SK-N-MC (cell line): ENCODE results near the gene PLXNA4.

Experiments
- DNase-seq: peaks from one replicate; pipeline ENCODE4 v3.0.0-alpha.2; 2011; ENCODE audit warnings: low read depth, low spot score
- H3K27ac ChIP-seq: fragments of 200-600 bp; sonication (generic); 2 replicates; pipeline ENCODE4 v1.5.1; 2016; ENCODE audit warnings: mixed run types
- H3K36me3 ChIP-seq: fragments of 200-600 bp; sonication (generic); 2 replicates; pipeline ENCODE4 v1.6.1; 2017; ENCODE audit warnings: antibody characterized with exemption, low read length, mixed read lengths; ENCODE audit not compliant: insufficient read depth
- H3K4me3 ChIP-seq: fragments of 200-600 bp; sonication (generic); 2 replicates; pipeline ENCODE4 v1.5.1; 2016
- H3K9ac ChIP-seq: fragments of 200-600 bp; sonication (generic); 2 replicates; pipeline ENCODE4 v1.8.0; 2017; ENCODE audit warnings: mixed run types, mixed read lengths; ENCODE audit not compliant: insufficient read length
- H3K9me3 ChIP-seq: fragments of 200-600 bp; sonication (generic); 2 replicates; pipeline ENCODE4 v1.6.1; 2017; ENCODE audit warnings: low read depth, mild to moderate bottlenecking, antibody characterized with exemption, low read length, moderate library complexity, mixed read lengths
- EZH2 ChIP-seq: fragments of 200-600 bp; sonication (generic); IDR thresholded peaks from one replicate; pipeline ENCODE4 v1.6.1; 2017; ENCODE audit warnings: antibody characterized with exemption
- FOXP2 ChIP-seq: optimal IDR thresholded peaks from 2 replicates; pipeline ENCODE3; 2011; ENCODE audit warnings: mild to moderate bottlenecking, moderate library complexity; ENCODE audit not compliant: insufficient read depth; ENCODE audit errors: extremely low read length, control extremely low read depth
- POLR2AphosphoS5 ChIP-seq: IDR thresholded peaks from 2 replicates; pipeline ENCODE4 v1.6.1; 2012; ENCODE audit warnings: mild to moderate bottlenecking, low read depth, low read length, borderline replicate concordance

PLXNA4 gene

GRCh38 chr7:132499065-132499464, 77.2 kb downstream of the PLXNA4 start:
- Histone ChIP-seq H3K27ac (no peak overlapping the region), H3K9me3 (no peaks in the 10 kb centered on the region), H3K4me3 (no peak overlapping the region), H3K9ac (no peak overlapping the region), H3K36me3 (no peaks in the 10 kb centered on the region)
- DNase-seq, result no peak
- no peak for TF ChIP-seq FOXP2
- TF ChIP-seq EZH2, result no peak
- TF ChIP-seq POLR2AphosphoS5, result no peak

- DNase-seq, result no peak
- no peak for TF ChIP-seq FOXP2
- TF ChIP-seq POLR2AphosphoS5, result no peak
- no peak for TF ChIP-seq EZH2
- Histone ChIP-seq H3K27ac (no peak overlapping the region), H3K9me3 (no peaks in the 10 kb centered on the region), H3K9ac (no peak overlapping the region), H3K4me3 (no peak overlapping the region), H3K36me3 (no peaks in the 10 kb centered on the region)
Observed at GRCh38 chr7:132498319-132498718, 78.0 kb downstream of the PLXNA4 start.

- TF ChIP-seq EZH2 (no peak), POLR2AphosphoS5 (no peak), FOXP2 (no peak)
- Histone ChIP-seq H3K27ac (no peak overlapping the region), H3K36me3 (no peaks in the 10 kb centered on the region), H3K4me3 (no peak overlapping the region), H3K9ac (no peak overlapping the region), H3K9me3 (no peaks in the 10 kb centered on the region)
- no peak for DNase-seq
Observed at GRCh38 chr7:132497098-132497497, 79.2 kb downstream of the PLXNA4 start.

GRCh38 chr7:132495936-132496335, 80.3 kb downstream of the PLXNA4 start:
- no peaks in the 10 kb centered on the region for H3K9me3 ChIP-seq
- no peak overlapping the region for H3K27ac ChIP-seq
- no peak for DNase-seq
- H3K9ac ChIP-seq, result no peak overlapping the region
- TF ChIP-seq POLR2AphosphoS5 (no peak), EZH2 (no peak), FOXP2 (no peak)
- H3K4me3 ChIP-seq, result no peak overlapping the region
- no peaks in the 10 kb centered on the region for H3K36me3 ChIP-seq

GRCh38 chr7:132494474-132494873, 81.8 kb downstream of the PLXNA4 start:
- Histone ChIP-seq H3K9me3 (no peaks in the 10 kb centered on the region), H3K27ac (no peak overlapping the region), H3K36me3 (no peaks in the 10 kb centered on the region), H3K4me3 (no peak overlapping the region), H3K9ac (no peak overlapping the region)
- TF ChIP-seq EZH2, result no peak
- no peak for TF ChIP-seq FOXP2
- TF ChIP-seq POLR2AphosphoS5, result no peak
- no peak for DNase-seq

GRCh38 chr7:132492823-132493445, 83.3 kb downstream of the PLXNA4 start:
- no peak for DNase-seq
- no peak for TF ChIP-seq POLR2AphosphoS5
- no peak for TF ChIP-seq EZH2
- no peak for TF ChIP-seq FOXP2
- no peak overlapping the region for H3K9ac ChIP-seq

GRCh38 chr7:132491391-132491945, 84.8 kb downstream of the PLXNA4 start:
- TF ChIP-seq POLR2AphosphoS5, result no peak
- TF ChIP-seq EZH2, result no peak
- TF ChIP-seq FOXP2, result no peak
- Histone ChIP-seq H3K27ac (no peak overlapping the region), H3K4me3 (no peak overlapping the region), H3K9ac (no peak overlapping the region), H3K36me3 (no peaks in the 10 kb centered on the region), H3K9me3 (no peaks in the 10 kb centered on the region)
- no peak for DNase-seq

More at GRCh38 chr7:132492823-132493445, 83.3 kb downstream of the PLXNA4 start:
- Histone ChIP-seq H3K4me3 (no peak overlapping the region), H3K27ac (no peak overlapping the region), H3K36me3 (no peaks in the 10 kb centered on the region), H3K9me3 (no peaks in the 10 kb centered on the region)

- no peak overlapping the region for H3K9ac ChIP-seq
- H3K27ac ChIP-seq, result no peak overlapping the region
- no peaks in the 10 kb centered on the region for H3K9me3 ChIP-seq
- TF ChIP-seq EZH2, result no peak
- no peak for TF ChIP-seq FOXP2
- TF ChIP-seq POLR2AphosphoS5, result no peak
- no peak overlapping the region for H3K4me3 ChIP-seq
- no peaks in the 10 kb centered on the region for H3K36me3 ChIP-seq
- DNase-seq, result no peak
Observed at GRCh38 chr7:132490474-132490873, 85.8 kb downstream of the PLXNA4 start.

- TF ChIP-seq EZH2 (no peak), FOXP2 (no peak), POLR2AphosphoS5 (no peak)
- Histone ChIP-seq H3K27ac (no peak overlapping the region), H3K36me3 (no peaks in the 10 kb centered on the region), H3K9me3 (no peaks in the 10 kb centered on the region), H3K4me3 (no peak overlapping the region), H3K9ac (no peak overlapping the region)
- DNase-seq, result no peak
Observed at GRCh38 chr7:132489776-132490237, 86.5 kb downstream of the PLXNA4 start.
